Keratinocyte (primary cell): ENCODE results near the gene C2orf69. TPM values are rescaled to one million over a fixed set of nuclear protein-coding genes. Genes with fewer than 3 reads are reported as not detected.
A peak's percentile ranks its signal among the peaks of the same experiment; 100 is the strongest.
"Not testable (repeated sequence)": the region's sequence is repeated elsewhere in the genome, so short reads cannot be mapped to it uniquely, and the experiment has no call there.

Experiments
- DNase-seq: peaks from one replicate; pipeline ENCODE4 v3.0.0-alpha.2; 2011; ENCODE audit warnings: low read depth, missing footprints, low spot score
- FAIRE-seq: peaks from 2 replicates; lab custom pipeline; 2011; peaks lifted over from hg19 to GRCh38; lab: Jason Lieb, UNC
- H2AFZ ChIP-seq: 2 replicates; pipeline ENCODE4 v1.6.0; 2012; ENCODE audit warnings: low read length, control low read depth, inconsistent platforms; ENCODE audit not compliant: control insufficient read depth
- H3K27ac ChIP-seq: 2 replicates; pipeline ENCODE4 v1.5.1; 2011; ENCODE audit warnings: low read length; ENCODE audit not compliant: control insufficient read depth, insufficient read depth
- H3K27me3 ChIP-seq: 3 replicates; pipeline ENCODE4 v1.6.0; 2011; ENCODE audit warnings: low read length; ENCODE audit not compliant: control insufficient read depth, insufficient read depth; ENCODE audit errors: extremely low read depth
- H3K36me3 ChIP-seq, 2 experiments: 2 replicates in 1 of 2; 3 replicates in 1 of 2; pipeline ENCODE4 v1.5.1; 2011; ENCODE audit warnings: low read length in 2 of 2, mild to moderate bottlenecking in 1 of 2; ENCODE audit not compliant: control insufficient read depth in 2 of 2, insufficient read depth in 2 of 2; ENCODE audit errors: extremely low read depth in 1 of 2
- H3K4me1 ChIP-seq: 3 replicates; pipeline ENCODE4 v1.5.1; 2011; ENCODE audit warnings: low read length; ENCODE audit not compliant: control insufficient read depth, insufficient read depth; ENCODE audit errors: extremely low read depth
- H3K4me2 ChIP-seq: 3 replicates; pipeline ENCODE4 v1.6.0; 2011; ENCODE audit warnings: low read depth, low read length; ENCODE audit not compliant: control insufficient read depth, insufficient read depth; ENCODE audit errors: extremely low read depth
- H3K4me3 ChIP-seq, 3 experiments: fragments of 200-600 bp in 1 of 3; sonication (generic) in 1 of 3; 2 replicates in 2 of 3; 3 replicates in 1 of 3; pipeline ENCODE4 v1.5.1; 2011 to 2016; ENCODE audit warnings: low read length in 3 of 3, mild to moderate bottlenecking in 3 of 3, control low read depth in 2 of 3, inconsistent platforms in 1 of 3, low read depth in 1 of 3, mixed read lengths in 1 of 3, mixed run types in 1 of 3, moderate library complexity in 1 of 3; ENCODE audit not compliant: control insufficient read depth in 2 of 3, insufficient read depth in 2 of 3; ENCODE audit errors: extremely low read depth in 1 of 3
- H3K79me2 ChIP-seq: 2 replicates; pipeline ENCODE4 v1.6.0; 2012; ENCODE audit warnings: low read length; ENCODE audit not compliant: control insufficient read depth, insufficient read depth
- H3K9ac ChIP-seq: 3 replicates; pipeline ENCODE4 v1.6.0; 2011; ENCODE audit warnings: low read length; ENCODE audit not compliant: control insufficient read depth, insufficient read depth; ENCODE audit errors: extremely low read depth
- H3K9me1 ChIP-seq: 3 replicates; pipeline ENCODE4 v1.6.0; 2011; ENCODE audit warnings: low read length; ENCODE audit not compliant: control insufficient read depth, insufficient read depth; ENCODE audit errors: extremely low read depth
- H3K9me3 ChIP-seq: 2 replicates; pipeline ENCODE4 v1.5.1; 2012; ENCODE audit warnings: low read depth, low read length; ENCODE audit not compliant: control insufficient read depth
- H4K20me1 ChIP-seq: 3 replicates; pipeline ENCODE4 v1.6.0; 2011; ENCODE audit warnings: low read length; ENCODE audit not compliant: control insufficient read depth, insufficient read depth; ENCODE audit errors: extremely low read depth
- CTCF ChIP-seq, 3 experiments: IDR thresholded peaks in 1 of 3; conservative IDR thresholded peaks in 1 of 3; optimal IDR thresholded peaks in 1 of 3; 2 replicates in 2 of 3; 3 replicates in 1 of 3; pipeline versions ENCODE3 to v1.5.1; 2011; ENCODE audit warnings: low read length in 3 of 3, mild to moderate bottlenecking in 3 of 3, moderate library complexity in 2 of 3, control low read depth in 1 of 3, inconsistent platforms in 1 of 3; ENCODE audit not compliant: insufficient read depth in 2 of 3; ENCODE audit errors: extremely low read depth in 1 of 3
- EZH2 ChIP-seq: IDR thresholded peaks from one replicate; pipeline ENCODE4 v1.6.1; 2012; ENCODE audit warnings: inconsistent platforms, mild to moderate bottlenecking, low read length, moderate library complexity
- dilution Hi-C: fragments of 300-500 bp; cut with MboI; formaldehyde crosslinking; loops from one replicate; pipeline ENCODE4 v1.7.0; 2020; ENCODE audit warnings: low sequenced_read_pairs; ENCODE audit not compliant: extremely low pct_ligation_motif_present
- polyA plus RNA-seq, 5 experiments: library from polyadenylated mRNA; depleted of rRNA in 3 of 5; stranded (reverse) in 3 of 5; stranded (forward) in 1 of 5; unstranded in 1 of 5; fragments of >200 nt; gene quantifications; 1 replicate in 1 of 5; 2 replicates in 3 of 5; 3 replicates in 1 of 5; pipeline versions ENCODE4 v1.2.1 to v1.2.3, GENCODE V29; 2011 to 2012; ENCODE audit warnings: missing spikeins in 2 of 5, low read depth in 1 of 5, low replicate concordance in 1 of 5

The C2orf69 gene
- polyA plus RNA-seq, 1 donor (not counting 4 experiments of a cell fraction or from before 2014, with no cell fraction given) = 8.6 TPM

- Histone ChIP-seq H3K9me1 (no peaks in the 10 kb centered on the region), H3K27ac (peak overlapping the region; percentile 73), H4K20me1 (no peaks in the 10 kb centered on the region), H3K9ac (peak overlapping the region; percentile 90), H3K36me3 (peaks cover 3 to 4% of the 10 kb centered on the region in 2 experiments), H3K4me1 (peaks cover 15% of the 10 kb centered on the region), H2AFZ (peak overlapping the region; percentile 70), H3K4me3 (peak overlapping the region; percentile 92 to 100 (median 98)), H3K4me2 (peak overlapping the region; percentile 89), H3K27me3 (no peaks in the 10 kb centered on the region), H3K79me2 (peaks cover 48% of the 10 kb centered on the region), H3K9me3 (peaks cover 1% of the 10 kb centered on the region)
- no peak for FAIRE-seq
- DNase-seq = no peak
- TF ChIP-seq CTCF (optimal IDR thresholded peaks at IDR 0.05 in 1 of 3, IDR thresholded peaks at IDR 0.05 in 1 of 3, conservative IDR thresholded peaks at IDR 0.05 in 1 of 3; ENCODE audit: extremely low read depth in 1 of 3, insufficient read depth in 2 of 3, low read length in 3 of 3) = no peak
- TF ChIP-seq EZH2 = no peak
- dilution Hi-C loops = no loop called here
Measured at GRCh38 chr2:199911877-199912161, 726 bp downstream of the C2orf69 start.

GRCh38 chr2:199912553-199913114, 1.5 kb downstream of the C2orf69 start:
- H4K20me1 ChIP-seq, dilution Hi-C loops, H3K36me3 ChIP-seq, H3K9me1 ChIP-seq, DNase-seq, H3K27me3 ChIP-seq, FAIRE-seq, H2AFZ ChIP-seq, H3K9me3 ChIP-seq: not testable (repeated sequence)
- Histone ChIP-seq H3K27ac (peak overlapping the region; percentile 73), H3K79me2 (peaks cover 56% of the 10 kb centered on the region), H3K4me1 (peaks cover 15% of the 10 kb centered on the region), H3K9ac (peak overlapping the region; percentile 90), H3K4me3 (peak overlapping the region; percentile 92 to 100 (median 98)), H3K4me2 (peak overlapping the region; percentile 89)
